NCI-H1048 (cell line): ENCODE data around the gene ATG7.
"Not testable (repeated sequence)": the region's sequence is repeated elsewhere in the genome, so short reads cannot be mapped to it uniquely, and the experiment has no call there.

Experiments used
- DNase-seq: peaks from one replicate; lab custom pipeline; 2025; lab: John Stamatoyannopoulos, UW

ATG7 gene

GRCh38 chr3:11251807-11252176 lies 20.4 kb upstream of the ATG7 start:
- no peak for DNase-seq

- no peak for DNase-seq
Measured at GRCh38 chr3:11254876-11255275, 17.3 kb upstream of the ATG7 start.

GRCh38 chr3:11255537-11255936 lies 16.7 kb upstream of the ATG7 start:
- DNase-seq: not testable (repeated sequence)

- no peak for DNase-seq
Measured at GRCh38 chr3:11258958-11259357, 13.2 kb upstream of the ATG7 start.

- no peak for DNase-seq
Measured at GRCh38 chr3:11260460-11260859, 11.7 kb upstream of the ATG7 start.

GRCh38 chr3:11269007-11269406 lies 3.2 kb upstream of the ATG7 start:
- no peak for DNase-seq

- no peak for DNase-seq
Measured at GRCh38 chr3:11272906-11273574, 843 bp downstream of the ATG7 start.

GRCh38 chr3:11273891-11274291 lies 1.7 kb downstream of the ATG7 start:
- DNase-seq: no peak

- DNase-seq: no peak
Measured at GRCh38 chr3:11274566-11275142, 2.5 kb downstream of the ATG7 start.

GRCh38 chr3:11275926-11276325 lies 3.7 kb downstream of the ATG7 start:
- DNase-seq: no peak

GRCh38 chr3:11276901-11277300 lies 4.7 kb downstream of the ATG7 start:
- DNase-seq: no peak

- DNase-seq: no peak
Measured at GRCh38 chr3:11282250-11283138, 10.3 kb downstream of the ATG7 start.

GRCh38 chr3:11283139-11283475 lies 10.9 kb downstream of the ATG7 start:
- DNase-seq: no peak

GRCh38 chr3:11284011-11284410 lies 11.8 kb downstream of the ATG7 start:
- no peak for DNase-seq

GRCh38 chr3:11285471-11285870 lies 13.3 kb downstream of the ATG7 start:
- no peak for DNase-seq

GRCh38 chr3:11287404-11287803 lies 15.2 kb downstream of the ATG7 start:
- DNase-seq: no peak

- no peak for DNase-seq
Measured at GRCh38 chr3:11288021-11288491, 15.9 kb downstream of the ATG7 start.

- no peak for DNase-seq
Measured at GRCh38 chr3:11288786-11289637, 16.8 kb downstream of the ATG7 start.

- no peak for DNase-seq
Measured at GRCh38 chr3:11289864-11290263, 17.7 kb downstream of the ATG7 start.

GRCh38 chr3:11290743-11291680 lies 18.8 kb downstream of the ATG7 start:
- no peak for DNase-seq

GRCh38 chr3:11291808-11292207 lies 19.6 kb downstream of the ATG7 start:
- no peak for DNase-seq
